Suprapubic skin (tissue), 4 donors: ENCODE results near the gene SERPINF2.

Experiments
- POLR2A ChIP-seq, 2 donors: fragments of 450-650 bp; IDR thresholded peaks; one replicate each; pipeline ENCODE4 v1.6.1; 2017; ENCODE audit warnings: antibody characterized with exemption in 2 of 2, mild to moderate bottlenecking in 2 of 2, moderate library complexity in 2 of 2
- POLR2AphosphoS5 ChIP-seq, 3 donors: sonication (generic); formaldehyde crosslinking; IDR thresholded peaks; one replicate each; pipeline ENCODE4 v1.6.1; 2017; ENCODE audit warnings: antibody characterized with exemption in 3 of 3
- TF ChIP-seq, protein P1 (sequence below), 2 donors: fragments of 200-600 bp in 1 of 2; fragments of 450-650 bp in 1 of 2; sonication (generic) in 1 of 2; IDR thresholded peaks; one replicate each; pipeline ENCODE4 v1.5.1; 2016 to 2019; ENCODE audit warnings: antibody characterized with exemption in 2 of 2, mild to moderate bottlenecking in 1 of 2, moderate library complexity in 1 of 2

DNA sequence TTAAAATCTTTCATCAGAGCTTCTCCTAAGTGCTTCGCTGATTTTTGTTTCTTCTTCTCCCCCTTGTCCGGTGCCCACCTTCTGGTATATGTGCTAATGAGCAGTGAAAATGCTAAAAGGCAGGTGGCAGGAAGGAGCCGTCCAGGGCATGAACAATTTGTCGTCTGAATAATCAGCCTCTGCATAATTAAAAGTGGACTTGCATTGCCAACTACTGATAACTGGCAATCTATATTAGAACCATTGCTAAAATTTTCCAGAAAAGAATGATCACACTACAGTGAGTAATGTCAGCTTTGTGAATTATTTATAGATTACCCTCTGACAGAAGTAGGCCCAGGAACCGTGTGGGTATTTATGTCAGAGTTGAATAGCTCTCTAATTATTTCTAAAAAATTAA, 47.3 kb downstream of the SERPINF2 start:
- no peak for TF ChIP-seq POLR2A (IDR thresholded peaks at IDR 0.05)
- TF ChIP-seq, protein P1, sequence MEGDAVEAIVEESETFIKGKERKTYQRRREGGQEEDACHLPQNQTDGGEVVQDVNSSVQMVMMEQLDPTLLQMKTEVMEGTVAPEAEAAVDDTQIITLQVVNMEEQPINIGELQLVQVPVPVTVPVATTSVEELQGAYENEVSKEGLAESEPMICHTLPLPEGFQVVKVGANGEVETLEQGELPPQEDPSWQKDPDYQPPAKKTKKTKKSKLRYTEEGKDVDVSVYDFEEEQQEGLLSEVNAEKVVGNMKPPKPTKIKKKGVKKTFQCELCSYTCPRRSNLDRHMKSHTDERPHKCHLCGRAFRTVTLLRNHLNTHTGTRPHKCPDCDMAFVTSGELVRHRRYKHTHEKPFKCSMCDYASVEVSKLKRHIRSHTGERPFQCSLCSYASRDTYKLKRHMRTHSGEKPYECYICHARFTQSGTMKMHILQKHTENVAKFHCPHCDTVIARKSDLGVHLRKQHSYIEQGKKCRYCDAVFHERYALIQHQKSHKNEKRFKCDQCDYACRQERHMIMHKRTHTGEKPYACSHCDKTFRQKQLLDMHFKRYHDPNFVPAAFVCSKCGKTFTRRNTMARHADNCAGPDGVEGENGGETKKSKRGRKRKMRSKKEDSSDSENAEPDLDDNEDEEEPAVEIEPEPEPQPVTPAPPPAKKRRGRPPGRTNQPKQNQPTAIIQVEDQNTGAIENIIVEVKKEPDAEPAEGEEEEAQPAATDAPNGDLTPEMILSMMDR (IDR thresholded peaks at IDR 0.05): no peak
- no peak for TF ChIP-seq POLR2AphosphoS5 (IDR thresholded peaks at IDR 0.05)
